SKM-1 (cell line): ENCODE data around the gene KIF22.
"Not testable (repeated sequence)": the region's sequence is repeated elsewhere in the genome, so short reads cannot be mapped to it uniquely, and the experiment has no call there.

Experiments
- DNase-seq: peaks from one replicate; lab custom pipeline; 2025; ENCODE audit not compliant: unreplicated experiment; lab: John Stamatoyannopoulos, UW

KIF22 gene

DNA sequence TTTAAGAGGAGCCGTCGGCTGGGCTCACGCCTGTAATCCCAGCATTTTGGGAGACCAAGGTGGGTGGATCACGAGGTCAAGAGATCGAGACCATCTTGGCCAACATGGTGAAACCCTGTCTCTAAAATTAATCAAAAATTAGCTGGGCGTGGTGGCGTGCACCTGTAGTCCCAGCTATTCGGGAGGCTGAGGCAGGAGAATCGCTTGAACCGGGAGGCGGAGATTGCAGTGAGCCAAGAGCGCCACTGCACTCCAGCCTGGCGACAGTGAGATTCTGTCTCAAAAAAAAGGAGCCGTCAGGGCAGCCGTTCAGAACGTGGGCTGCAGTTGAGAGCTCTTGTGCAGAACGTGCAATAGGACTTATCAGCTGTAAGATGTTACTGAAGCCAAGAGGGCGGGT lies 2.6 kb downstream of the KIF22 start:
- DNase-seq = not testable (repeated sequence)

DNA sequence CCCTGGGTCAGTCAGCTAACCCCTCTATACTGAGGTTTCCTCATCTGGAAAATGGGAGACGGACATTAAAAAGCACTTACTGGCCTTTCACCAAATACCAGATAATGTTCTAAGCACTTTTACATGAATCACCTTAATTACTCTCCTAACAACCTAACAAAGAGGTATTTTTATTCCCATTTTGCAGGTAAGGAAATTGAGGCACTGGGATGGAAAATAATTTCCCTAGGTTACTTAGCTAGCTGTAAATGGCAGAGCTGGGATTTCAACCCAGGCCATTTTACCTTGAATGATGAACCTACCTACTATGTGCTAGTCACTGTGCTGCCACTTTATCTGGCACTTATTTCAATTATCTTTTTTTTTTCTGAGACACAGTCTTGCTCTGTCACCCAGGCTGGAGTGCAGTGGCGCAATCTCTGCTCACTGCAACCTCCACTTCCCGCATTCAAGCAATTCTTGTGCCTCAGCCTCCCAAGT lies 3.7 kb downstream of the KIF22 start:
- no peak for DNase-seq

DNA sequence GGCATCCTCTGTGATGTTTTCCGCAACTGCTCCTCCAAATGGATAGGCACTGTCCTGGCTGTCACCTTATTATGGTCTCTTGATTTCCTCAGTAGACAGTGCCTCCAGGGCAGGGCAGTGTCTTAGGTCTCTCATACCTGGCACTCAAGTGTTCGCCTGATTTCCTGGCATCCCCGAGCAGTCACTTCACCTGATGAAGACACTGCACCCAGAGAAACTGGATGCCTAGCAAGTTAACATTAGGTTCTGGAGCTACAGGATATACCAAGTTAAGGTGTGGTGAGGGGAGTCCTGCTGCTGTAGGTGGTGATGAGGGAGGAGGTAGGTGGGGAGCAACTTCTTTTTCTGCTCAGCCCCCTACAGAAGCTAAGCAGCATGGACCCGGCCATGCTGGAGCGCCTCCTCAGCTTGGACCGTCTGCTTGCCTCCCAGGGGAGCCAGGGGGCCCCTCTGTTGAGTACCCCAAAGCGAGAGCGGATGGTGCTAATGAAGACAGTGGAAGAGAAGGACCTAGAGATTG lies 11.9 kb downstream of the KIF22 start:
- no peak for DNase-seq

DNA sequence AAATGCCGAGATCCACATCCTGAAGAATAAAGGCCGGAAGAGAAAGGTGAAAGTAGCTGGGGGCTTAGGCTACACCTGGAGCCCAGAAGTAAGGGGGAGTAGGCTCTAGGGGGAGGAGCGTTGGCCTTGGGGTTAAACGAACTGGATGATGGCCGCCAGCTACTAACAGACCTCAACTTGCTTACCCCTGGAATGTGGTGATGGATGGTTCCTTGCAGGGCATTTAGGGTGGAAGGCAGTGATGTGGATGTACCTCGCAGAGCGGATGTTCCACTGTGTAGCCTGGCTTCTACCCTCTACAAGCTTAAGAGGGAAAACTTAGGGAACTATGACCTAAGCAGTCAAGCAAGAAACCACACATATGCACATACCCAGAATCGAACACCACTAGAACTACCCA lies 13.5 kb downstream of the KIF22 start:
- no peak for DNase-seq

DNA sequence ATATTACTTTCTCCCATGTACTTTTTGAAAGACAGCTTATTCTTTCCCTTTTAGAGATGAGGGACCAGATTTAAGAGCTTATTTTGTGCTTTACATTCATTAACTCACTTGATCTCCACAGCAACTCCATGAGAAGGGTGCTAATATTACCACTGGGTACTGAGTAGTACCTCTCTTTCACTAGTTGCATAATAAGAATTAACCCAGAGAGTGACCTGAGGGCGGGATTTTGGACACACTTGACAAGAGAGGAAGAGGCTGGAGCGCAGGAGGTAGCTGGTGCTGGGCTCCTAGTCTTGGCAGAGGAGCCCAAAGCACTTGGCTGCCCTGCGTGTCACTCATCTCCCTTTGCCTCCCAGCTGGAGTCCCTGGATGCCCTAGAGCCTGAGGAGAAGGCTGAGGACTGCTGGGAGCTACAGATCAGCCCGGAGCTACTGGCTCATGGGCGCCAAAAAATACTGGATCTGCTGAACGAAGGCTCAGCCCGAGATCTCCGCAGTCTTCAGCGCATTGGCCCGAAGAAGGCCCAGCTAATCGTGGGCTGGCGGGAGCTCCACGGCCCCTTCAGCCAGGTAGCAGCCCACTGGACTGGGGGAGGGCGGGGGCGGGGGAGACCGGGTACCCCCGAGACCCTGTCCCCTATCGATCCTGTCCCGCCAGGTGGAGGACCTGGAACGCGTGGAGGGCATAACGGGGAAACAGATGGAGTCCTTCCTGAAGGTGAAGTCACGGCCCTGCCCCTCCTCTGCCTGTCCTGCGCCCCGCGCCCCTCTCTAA lies 14.1 kb downstream of the KIF22 start:
- DNase-seq = peak; percentile 49

DNA sequence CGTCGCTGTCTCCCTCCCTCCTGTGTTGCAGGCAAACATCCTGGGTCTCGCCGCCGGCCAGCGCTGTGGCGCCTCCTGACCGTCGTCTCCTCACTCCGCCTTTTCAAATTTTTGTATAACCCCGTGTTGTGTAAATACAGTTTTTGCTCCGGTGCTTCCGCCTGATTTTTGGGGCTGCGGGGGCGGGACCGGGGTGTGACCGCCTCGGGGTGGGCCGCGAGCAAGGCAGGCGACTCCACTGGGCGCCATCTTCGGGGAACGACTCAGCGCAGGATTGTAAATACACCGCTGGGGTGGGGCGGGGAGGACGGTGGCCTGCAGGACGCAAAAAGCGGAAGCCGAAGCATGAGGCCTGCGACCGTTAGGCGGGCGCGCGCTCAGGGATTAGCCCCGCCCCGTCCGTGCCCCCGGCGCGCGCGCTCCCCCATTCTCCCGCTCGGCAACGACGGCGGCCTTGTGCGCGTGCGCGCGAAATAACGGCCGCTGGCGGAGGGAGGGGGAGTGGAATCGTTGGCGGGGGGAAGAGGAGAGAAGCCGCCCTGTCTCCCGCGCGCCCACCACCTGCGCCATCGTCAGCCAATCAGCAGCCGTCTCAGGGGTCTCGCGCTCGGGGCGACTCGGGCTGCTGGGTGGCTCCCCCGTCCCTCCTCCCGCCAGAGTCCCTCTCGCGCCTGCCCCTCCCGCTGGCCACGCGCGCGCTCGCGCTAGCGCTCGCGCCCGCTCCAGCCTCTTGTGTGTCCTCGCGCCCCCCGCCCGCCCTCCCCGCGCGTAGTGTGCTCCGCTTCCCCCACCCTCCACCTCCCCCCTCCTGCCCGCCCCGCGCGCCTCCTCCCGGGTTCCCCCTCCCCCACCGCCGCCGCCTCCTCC lies 14.9 kb downstream of the KIF22 start:
- peak; percentile 88 for DNase-seq

DNA sequence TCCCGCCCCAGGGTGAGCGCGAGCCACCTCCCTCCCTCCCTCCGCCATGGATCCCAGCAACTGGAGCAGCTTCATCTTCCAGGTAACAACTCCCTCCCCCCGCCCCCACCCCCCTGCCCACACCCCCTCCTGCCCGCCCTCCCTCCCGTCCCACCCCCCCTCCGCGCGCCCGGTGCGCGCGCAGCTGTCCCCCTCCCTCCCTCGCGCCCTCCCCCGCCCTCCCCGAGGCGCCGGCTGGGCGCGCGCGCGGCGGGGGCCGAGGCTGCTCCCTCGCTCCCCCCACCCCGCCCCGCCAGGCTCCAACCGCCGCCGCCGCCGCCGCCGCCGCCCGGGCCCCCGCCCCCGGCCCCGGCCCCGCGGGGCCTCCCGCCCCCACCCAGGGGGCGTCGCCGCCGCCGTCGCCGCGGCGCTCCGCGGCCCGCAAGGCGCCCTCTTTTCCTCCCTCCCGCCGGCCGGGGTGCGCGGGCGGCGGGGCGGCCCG lies 15.6 kb downstream of the KIF22 start, which contains the start of gene MAZ:
TSS of gene MAZ (plus strand) at position 431 of the 481 bp plus-strand sequence. CDS start 173 bp downstream, outside the sequence.
- peak; percentile 68 for DNase-seq

DNA sequence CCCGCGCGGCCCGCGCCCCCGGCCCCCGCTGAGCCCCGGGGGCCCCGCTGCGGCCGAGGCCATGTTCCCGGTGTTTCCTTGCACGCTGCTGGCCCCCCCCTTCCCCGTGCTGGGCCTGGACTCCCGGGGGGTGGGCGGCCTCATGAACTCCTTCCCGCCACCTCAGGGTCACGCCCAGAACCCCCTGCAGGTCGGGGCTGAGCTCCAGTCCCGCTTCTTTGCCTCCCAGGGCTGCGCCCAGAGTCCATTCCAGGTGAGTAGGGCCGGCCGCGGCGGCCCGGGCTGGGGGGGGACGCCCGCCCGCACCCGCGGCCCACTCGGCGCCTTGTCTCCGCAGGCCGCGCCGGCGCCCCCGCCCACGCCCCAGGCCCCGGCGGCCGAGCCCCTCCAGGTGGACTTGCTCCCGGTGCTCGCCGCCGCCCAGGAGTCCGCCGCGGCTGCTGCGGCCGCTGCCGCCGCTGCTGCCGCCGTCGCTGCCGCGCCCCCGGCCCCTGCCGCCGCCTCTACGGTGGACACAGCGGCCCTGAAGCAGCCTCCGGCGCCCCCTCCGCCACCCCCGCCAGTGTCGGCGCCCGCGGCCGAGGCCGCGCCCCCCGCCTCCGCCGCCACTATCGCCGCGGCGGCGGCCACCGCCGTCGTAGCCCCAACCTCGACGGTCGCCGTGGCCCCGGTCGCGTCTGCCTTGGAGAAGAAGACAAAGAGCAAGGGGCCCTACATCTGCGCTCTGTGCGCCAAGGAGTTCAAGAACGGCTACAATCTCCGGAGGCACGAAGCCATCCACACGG lies 16.3 kb downstream of the KIF22 start:
- DNase-seq = peak; percentile 27

DNA sequence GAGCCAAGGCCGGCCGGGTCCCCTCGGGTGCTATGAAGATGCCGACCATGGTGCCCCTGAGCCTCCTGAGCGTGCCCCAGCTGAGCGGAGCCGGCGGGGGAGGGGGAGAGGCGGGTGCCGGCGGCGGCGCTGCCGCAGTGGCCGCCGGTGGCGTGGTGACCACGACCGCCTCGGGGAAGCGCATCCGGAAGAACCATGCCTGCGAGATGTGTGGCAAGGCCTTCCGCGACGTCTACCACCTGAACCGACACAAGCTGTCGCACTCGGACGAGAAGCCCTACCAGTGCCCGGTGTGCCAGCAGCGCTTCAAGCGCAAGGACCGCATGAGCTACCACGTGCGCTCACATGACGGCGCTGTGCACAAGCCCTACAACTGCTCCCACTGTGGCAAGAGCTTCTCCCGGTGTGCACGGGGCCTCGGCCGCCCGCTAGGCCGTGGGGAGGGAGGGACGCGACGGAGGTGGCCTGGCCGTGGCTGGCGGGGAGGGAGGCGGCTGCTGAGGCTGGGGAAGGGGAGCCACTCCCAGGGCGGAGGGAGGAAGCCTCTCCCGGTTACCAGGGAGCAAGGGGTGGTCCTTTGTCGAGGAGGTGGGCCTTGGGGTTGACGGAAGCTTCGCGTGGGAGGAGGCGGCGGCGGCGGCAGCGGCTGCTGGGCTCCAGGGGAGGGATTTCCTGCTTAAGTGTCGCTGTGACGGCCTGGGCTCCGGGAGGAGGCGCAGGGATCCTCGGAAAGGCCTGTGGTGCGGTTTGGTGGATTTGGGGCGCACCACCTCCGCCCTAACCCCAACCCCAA lies 17.1 kb downstream of the KIF22 start:
- peak; percentile 78 for DNase-seq

DNA sequence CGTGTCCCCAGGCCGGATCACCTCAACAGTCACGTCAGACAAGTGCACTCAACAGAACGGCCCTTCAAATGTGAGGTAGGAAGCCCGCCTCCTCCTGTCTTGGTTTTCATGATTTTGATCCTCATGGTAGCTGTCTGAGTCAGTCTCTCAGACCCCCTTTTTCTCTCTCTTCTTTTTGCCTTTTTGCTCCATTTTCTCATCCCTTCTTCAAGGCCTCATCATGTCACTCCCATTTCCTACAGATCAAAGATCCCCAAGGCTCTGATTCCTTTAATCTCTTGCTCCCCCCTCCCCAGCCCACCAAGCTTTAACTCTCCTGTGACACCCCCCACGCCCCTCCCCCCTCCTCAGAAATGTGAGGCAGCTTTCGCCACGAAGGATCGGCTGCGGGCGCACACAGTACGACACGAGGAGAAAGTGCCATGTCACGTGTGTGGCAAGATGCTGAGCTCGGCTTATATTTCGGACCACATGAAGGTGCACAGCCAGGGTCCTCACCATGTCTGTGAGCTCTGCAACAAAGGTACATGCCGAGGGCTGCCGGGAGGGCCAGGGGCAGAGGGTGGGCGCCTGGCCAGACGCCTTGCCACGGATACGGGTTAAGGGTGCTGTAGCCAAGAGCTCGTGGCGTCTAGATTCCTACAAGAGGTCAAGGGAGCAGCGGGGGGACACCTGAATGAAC lies 17.8 kb downstream of the KIF22 start:
- DNase-seq = no peak

DNA sequence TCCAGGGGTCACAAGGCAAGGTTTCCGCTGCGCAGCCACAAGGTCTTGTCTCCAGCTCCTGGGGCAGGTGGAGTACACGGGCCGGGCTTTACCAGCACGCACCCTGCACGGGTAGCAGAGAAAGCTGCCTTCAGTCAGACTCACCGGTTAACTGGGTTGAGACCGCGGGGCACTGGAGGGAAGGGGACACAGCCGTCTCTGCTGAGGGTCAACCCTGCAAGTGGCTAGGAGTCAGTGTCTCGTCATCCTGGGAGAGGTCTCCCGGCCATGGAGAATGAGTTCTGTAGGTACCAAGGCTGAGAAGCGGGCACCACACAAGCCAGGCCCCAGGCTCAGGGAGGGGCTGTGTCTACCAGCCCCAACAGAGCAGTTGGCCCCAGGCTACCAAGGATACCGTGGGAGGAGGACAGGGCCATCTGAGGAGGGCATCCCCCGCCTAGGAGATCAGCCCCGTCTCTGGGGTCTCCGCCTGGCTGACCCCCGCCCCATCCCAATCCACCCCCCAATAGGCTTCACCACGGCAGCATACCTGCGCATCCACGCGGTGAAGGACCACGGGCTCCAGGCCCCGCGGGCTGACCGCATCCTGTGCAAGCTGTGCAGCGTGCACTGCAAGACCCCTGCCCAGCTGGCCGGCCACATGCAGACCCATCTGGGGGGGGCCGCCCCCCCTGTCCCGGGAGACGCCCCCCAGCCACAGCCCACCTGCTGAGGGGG lies 18.6 kb downstream of the KIF22 start:
- DNase-seq = no peak

DNA sequence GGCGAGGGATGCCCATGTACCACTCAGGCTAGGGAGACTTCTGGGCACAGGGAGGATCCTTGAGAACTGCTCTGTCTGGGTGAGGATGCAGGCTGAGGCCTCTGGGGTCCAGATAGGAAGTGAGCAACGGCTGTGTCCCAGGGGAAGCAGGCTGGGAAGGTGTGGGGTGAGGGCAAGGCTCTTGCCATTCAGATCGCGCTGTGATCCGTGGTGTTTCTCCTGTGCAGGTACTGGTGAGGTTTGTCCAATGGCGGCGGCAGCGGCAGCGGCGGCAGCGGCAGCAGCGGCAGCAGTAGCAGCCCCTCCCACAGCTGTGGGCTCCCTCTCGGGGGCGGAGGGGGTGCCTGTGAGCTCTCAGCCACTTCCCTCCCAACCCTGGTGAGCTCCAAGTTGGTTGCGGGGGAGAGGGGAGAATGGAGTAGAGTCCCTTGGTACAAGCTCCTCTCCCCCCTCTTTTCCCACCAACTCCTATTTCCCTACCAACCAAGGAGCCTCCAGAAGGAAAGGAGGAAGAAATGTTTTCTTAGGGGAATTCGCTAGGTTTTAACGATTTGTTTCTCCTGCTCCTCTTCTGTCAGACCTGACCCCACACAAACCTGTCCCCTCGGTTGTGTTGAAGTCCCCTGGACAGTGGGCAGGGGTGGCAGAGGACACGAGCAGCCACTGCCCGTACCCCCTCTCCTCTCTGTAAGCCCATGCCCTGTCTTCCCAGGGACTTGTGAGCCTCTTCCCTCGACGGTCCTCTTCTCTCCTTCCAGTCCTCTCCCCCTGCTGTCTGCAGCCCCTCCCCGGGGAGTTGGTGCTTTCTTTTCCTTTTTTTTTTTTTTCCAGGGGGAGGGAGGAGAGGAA lies 19.5 kb downstream of the KIF22 start:
- no peak for DNase-seq

DNA sequence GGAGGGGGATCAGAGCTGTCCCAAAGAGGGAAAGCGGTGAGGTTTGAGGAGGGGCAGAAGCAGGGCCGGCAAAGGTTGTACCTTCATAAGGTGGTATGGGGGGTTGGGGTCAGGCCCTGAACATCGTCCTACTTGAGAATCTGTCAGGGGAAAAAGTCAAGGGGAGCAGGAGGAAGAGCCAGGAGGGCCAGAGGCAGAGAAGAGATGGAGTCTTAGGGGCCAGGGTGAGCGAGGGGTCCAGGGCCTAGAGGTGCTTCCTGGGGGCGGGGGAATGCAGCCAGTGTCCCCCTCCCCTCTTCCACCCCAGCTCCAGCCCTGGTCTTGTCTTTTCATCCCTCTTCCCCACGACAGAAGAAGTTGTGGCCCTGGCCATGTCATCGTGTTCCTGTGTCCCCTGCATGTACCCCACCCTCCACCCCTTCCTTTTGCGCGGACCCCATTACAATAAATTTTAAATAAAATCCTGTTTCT lies 20.2 kb downstream of the KIF22 start:
- DNase-seq = no peak

DNA sequence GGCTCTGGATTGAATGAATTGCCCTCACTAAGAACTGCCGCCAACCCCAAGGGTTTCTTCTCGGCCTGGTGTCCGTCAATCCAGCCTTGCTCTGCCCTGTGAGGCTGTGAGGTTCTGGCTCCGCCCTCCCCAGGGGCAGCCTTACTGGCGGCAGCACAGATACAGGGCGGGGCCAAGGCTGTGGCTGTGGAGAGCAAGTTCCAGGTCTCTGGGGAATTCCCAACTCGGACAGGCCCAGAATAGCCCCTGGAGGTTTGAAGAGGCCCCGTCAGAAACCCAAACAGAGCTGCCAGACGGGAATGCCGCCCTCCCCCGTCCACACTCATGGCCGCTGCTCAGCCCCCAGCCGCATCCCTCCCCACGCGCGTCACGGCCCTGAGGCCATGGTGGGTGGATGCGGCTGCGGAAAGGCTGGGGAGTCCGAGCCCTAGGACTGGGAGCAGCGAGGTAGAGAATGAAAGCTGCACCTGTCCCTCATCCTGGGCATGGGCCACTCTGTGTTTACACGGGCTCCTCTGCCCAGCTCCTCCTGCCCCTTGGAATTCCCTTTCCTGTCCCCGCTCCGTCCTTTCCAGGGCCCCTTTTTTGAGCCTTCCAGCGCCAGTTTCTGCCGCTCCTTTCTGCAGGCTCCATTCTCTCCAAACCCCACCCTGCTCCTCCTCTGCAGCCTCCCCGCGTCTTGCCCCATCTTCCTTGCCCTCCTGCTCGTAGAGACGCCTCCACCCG lies 20.8 kb downstream of the KIF22 start:
- no peak for DNase-seq

DNA sequence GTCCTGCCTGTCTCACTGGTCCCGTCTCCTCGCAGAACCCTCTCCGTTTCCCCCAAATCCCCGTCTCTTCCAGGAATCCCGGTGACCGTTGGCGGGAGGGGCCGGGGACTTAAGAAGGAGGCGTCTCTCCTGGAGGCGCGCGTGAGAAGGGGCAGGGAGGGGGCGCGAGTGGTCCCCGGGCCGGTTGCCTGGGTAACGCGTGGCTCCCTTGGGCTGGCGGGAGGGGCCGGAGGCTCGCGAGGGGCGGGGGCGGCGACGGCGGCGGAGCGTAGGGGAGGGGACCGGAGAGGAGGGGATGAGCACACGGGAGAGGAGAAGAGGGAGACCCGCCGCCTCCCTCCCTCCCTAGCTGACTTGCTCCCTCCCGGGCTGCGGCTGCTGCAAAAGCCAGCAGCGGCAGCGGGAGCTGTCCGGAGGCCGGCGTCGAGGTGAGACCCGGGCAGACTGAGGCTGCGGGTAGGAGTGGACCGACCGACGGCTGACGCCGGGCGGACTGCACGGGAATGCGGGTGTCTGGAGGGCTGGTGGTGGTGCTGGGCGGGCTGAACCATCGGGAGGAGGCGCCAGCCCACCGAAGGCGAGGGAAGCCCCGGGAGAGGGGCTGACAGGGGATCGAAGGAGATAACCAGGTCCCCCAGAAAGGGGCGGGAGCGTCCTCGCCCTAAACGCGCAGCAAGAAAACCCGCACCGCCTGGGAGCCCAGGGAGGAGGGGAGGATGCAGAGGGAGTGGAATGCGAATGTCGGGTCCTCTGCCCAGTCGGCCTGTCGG lies 21.5 kb downstream of the KIF22 start, which contains the start of gene PRRT2:
TSS of gene PRRT2 (plus strand) at position 298 of the 770 bp plus-strand sequence. CDS start 862 bp downstream, outside the sequence.
- no peak for DNase-seq
